ENCODE measurements around the gene IRX5.

Gene IRX5

DNA sequence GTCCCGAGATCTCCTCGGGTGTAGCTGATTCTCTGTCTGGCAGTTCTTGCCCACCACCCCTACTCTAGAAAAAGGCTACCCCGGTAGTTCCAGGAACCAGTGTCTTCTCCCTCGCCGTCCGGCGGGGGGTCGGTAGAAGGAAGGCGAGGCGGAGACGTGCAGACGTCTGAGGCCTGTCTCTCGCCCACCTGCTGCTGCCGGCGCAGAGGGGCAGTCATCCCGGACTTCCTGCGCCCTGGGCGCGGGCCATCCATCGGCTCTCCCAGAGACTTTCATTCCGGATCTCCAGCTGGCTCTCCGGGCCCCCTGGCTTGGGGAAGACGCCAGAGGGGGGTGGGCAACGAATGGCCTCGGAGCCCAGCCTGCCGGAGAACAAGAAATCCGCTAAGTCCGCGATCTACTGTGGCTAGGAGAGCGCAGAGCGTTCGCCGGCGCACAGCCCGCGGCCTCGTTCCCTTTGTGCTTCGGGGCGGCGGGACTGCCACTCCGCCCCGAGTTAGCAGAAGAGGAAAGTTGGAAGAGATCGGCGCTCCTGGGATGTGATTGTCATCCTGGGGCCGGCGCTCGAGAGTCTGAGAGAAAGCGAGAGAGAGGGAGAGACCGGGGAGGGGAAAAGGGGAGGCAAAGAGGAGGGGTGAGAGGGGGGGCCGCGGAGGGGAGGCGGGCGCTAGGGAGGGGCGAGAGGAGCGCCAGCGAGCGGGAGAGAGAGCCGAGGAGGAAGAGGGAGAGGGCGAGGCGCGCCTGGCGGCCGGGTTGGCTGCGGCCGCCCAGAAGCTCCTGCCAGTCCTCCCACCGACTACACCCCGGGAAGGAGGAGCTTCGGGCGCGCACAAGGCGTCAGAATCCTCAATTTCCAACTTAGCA is at the start of gene IRX5:
TSS of gene IRX5 (plus strand) at position 861 of the 864 bp plus-strand sequence. CDS start 334 bp downstream, outside the sequence.
- peak within 1 kb of the TSS; percentile 68 for H3K4me3 ChIP-seq (ENCODE audit: low read depth, low read length)
- H3K27me3 ChIP-seq (replicated peaks), result peaks cover 35% of the 10 kb centered on the region
- in situ Hi-C loops (cut with HindIII; ENCODE audit: low pct_ligation_motif_present, low sequenced_read_pairs), result loop anchor here (25.0 kb wide), 1 partner anchor 643 kb away; the partner anchor contains the start of gene IRX3
- DNase-seq, result peak; percentile 89
- no peaks in the 10 kb centered on the region for H3K36me3 ChIP-seq (replicated peaks)
- TF ChIP-seq, protein P1, sequence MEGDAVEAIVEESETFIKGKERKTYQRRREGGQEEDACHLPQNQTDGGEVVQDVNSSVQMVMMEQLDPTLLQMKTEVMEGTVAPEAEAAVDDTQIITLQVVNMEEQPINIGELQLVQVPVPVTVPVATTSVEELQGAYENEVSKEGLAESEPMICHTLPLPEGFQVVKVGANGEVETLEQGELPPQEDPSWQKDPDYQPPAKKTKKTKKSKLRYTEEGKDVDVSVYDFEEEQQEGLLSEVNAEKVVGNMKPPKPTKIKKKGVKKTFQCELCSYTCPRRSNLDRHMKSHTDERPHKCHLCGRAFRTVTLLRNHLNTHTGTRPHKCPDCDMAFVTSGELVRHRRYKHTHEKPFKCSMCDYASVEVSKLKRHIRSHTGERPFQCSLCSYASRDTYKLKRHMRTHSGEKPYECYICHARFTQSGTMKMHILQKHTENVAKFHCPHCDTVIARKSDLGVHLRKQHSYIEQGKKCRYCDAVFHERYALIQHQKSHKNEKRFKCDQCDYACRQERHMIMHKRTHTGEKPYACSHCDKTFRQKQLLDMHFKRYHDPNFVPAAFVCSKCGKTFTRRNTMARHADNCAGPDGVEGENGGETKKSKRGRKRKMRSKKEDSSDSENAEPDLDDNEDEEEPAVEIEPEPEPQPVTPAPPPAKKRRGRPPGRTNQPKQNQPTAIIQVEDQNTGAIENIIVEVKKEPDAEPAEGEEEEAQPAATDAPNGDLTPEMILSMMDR (IDR thresholded peaks at IDR 0.05; ENCODE audit: low read depth, low read length, missing control alignments), result no peak
- H3K27ac ChIP-seq, result peak within 1 kb of the TSS; percentile 1

DNA sequence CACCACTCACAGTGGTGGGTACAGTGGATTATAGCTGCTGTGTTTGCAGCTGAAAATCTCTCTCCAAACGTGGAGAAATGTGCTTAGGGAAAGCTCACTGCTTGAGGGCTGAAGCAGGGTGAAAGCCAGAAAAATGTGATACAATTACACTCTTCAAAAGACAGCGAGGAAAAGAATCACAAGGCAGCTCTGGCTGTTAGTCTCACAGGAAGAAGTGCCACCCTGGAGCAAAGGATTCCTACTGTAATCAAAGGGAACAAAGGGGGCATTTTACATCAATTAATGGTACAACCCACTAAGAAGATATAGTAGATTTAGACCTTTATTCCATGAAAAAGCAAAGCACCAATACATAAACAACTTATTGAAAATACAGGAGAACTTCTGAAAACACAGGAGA is 48.1 kb upstream of the IRX5 start:
- in situ Hi-C loops (cut with HindIII; ENCODE audit: low pct_ligation_motif_present, low sequenced_read_pairs), result no loop called here
- no peak for DNase-seq
- Histone ChIP-seq H3K36me3 (replicated peaks) (no peaks in the 10 kb centered on the region), H3K27me3 (replicated peaks) (no peaks in the 10 kb centered on the region), H3K4me3 (ENCODE audit: low read depth, low read length) (no peak overlapping the region), H3K27ac (no peak overlapping the region)
- TF ChIP-seq, protein P1 (IDR thresholded peaks at IDR 0.05; ENCODE audit: low read depth, low read length, missing control alignments), result no peak

DNA sequence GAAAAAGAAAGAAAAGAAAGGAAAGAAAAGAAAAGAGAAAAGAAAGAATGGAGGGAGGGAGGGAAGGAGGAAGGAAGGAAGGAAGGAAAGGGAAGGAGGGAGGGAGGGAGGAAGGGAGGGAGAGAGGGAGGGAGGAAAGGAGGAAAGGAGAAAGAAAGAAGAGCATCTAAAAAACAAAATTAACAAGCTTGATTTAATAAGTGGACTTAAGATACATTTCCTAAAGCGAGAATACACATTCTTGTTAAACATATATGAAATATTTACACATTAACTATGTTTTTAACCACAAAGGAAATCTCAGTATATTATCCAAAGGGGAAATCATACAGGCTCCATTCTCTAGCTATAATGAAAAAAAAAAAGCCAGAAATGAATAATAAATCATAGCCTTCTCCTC is 47.3 kb upstream of the IRX5 start:
- in situ Hi-C loops (cut with HindIII; ENCODE audit: low pct_ligation_motif_present, low sequenced_read_pairs), result no loop called here
- no peaks in the 10 kb centered on the region for H3K36me3 ChIP-seq (replicated peaks)
- H3K27ac ChIP-seq, result no peak overlapping the region
- no peak for DNase-seq
- TF ChIP-seq, protein P1 (IDR thresholded peaks at IDR 0.05; ENCODE audit: low read depth, low read length, missing control alignments), result no peak
- H3K27me3 ChIP-seq (replicated peaks), result no peaks in the 10 kb centered on the region
- H3K4me3 ChIP-seq (ENCODE audit: low read depth, low read length), result no peak overlapping the region

DNA sequence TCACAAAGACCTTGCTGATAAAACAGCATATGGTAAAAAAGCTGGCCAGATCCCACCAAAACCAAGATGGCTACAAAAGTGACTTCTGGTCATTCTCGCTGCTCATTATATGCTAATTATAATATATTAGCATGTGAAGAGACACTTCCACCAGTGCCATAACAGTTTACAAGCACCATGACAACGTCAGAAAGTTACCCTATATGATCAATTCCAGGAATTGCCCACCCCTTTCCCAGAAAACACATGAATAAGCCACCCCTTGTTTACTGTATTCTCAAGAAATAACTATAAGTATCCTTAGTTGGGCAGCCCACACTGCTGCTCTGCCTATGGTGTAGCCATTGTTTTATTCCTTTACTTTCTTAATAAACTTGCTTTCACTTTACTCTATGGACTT is 44.6 kb upstream of the IRX5 start:
- in situ Hi-C loops (cut with HindIII; ENCODE audit: low pct_ligation_motif_present, low sequenced_read_pairs), result no loop called here
- no peak overlapping the region for H3K27ac ChIP-seq
- TF ChIP-seq, protein P1 (IDR thresholded peaks at IDR 0.05; ENCODE audit: low read depth, low read length, missing control alignments), result no peak

DNA sequence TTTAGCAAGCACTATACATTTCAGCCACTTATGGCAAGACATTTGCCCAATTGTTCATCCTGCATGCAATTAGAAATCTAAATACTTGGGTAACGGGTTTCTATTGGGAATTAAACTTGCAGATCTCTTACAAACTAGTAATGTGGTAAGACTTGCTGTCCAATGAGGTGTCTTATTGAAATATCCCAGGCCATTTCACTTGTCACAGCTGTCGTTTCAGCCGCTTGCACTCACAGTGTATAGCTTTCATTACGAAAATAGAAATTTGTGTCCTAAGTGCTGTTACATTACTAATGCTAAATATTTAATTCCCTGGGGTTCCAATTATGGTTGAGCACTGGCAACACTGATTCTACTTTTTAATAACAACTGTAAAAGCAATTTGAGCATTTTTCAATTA is 40.3 kb upstream of the IRX5 start:
- no peaks in the 10 kb centered on the region for H3K27me3 ChIP-seq (replicated peaks)
- H3K27ac ChIP-seq, result no peak overlapping the region
- TF ChIP-seq, protein P1 (IDR thresholded peaks at IDR 0.05; ENCODE audit: low read depth, low read length, missing control alignments), result no peak
- no peaks in the 10 kb centered on the region for H3K36me3 ChIP-seq (replicated peaks)
- no peak for DNase-seq
- in situ Hi-C loops (cut with HindIII; ENCODE audit: low pct_ligation_motif_present, low sequenced_read_pairs), result no loop called here
- H3K4me3 ChIP-seq (ENCODE audit: low read depth, low read length), result no peak overlapping the region

More for the DNA sequence above, 44.6 kb upstream of the IRX5 start:
- Histone ChIP-seq H3K4me3 (ENCODE audit: low read depth, low read length) (no peak overlapping the region), H3K36me3 (replicated peaks) (no peaks in the 10 kb centered on the region), H3K27me3 (replicated peaks) (no peaks in the 10 kb centered on the region)
- DNase-seq, result no peak

Measured in brain microvascular endothelial cell (primary cell).